ENCODE data around the gene SH3D19.

SH3D19 gene

GRCh38 chr4:151206241-151207005 is 119.0 kb downstream of the SH3D19 start:
- no peaks in the 10 kb centered on the region for H3K4me1 Mint-ChIP-seq
- H3K27me3 Mint-ChIP-seq, result no peaks in the 10 kb centered on the region
- no peak overlapping the region for H3K4me3 Mint-ChIP-seq
- no peak for ATAC-seq
- no peaks in the 10 kb centered on the region for H3K9me3 Mint-ChIP-seq
- H3K27ac Mint-ChIP-seq, result no peak overlapping the region
- no peaks in the 10 kb centered on the region for H3K36me3 Mint-ChIP-seq

- no peak for ATAC-seq
- no peak overlapping the region for H3K27ac Mint-ChIP-seq
- no peaks in the 10 kb centered on the region for H3K4me1 Mint-ChIP-seq
- no peaks in the 10 kb centered on the region for H3K9me3 Mint-ChIP-seq
- H3K4me3 Mint-ChIP-seq, result no peak overlapping the region
- H3K36me3 Mint-ChIP-seq, result no peaks in the 10 kb centered on the region
- no peaks in the 10 kb centered on the region for H3K27me3 Mint-ChIP-seq
Measured at GRCh38 chr4:151205722-151206121, 119.7 kb downstream of the SH3D19 start.

GRCh38 chr4:151204925-151205524 is 120.4 kb downstream of the SH3D19 start:
- no peaks in the 10 kb centered on the region for H3K27me3 Mint-ChIP-seq
- no peak for ATAC-seq
- no peaks in the 10 kb centered on the region for H3K9me3 Mint-ChIP-seq
- no peak overlapping the region for H3K4me3 Mint-ChIP-seq
- no peaks in the 10 kb centered on the region for H3K4me1 Mint-ChIP-seq
- H3K36me3 Mint-ChIP-seq, result no peaks in the 10 kb centered on the region
- H3K27ac Mint-ChIP-seq, result no peak overlapping the region

GRCh38 chr4:151202851-151203455 is 122.5 kb downstream of the SH3D19 start:
- Mint-ChIP-seq H3K27me3 (no peaks in the 10 kb centered on the region), H3K27ac (no peak overlapping the region), H3K4me3 (no peak overlapping the region), H3K9me3 (no peaks in the 10 kb centered on the region), H3K4me1 (no peaks in the 10 kb centered on the region), H3K36me3 (no peaks in the 10 kb centered on the region)
- ATAC-seq, result no peak

GRCh38 chr4:151202381-151202780 is 123.0 kb downstream of the SH3D19 start:
- Mint-ChIP-seq H3K27me3 (no peaks in the 10 kb centered on the region), H3K27ac (no peak overlapping the region), H3K4me3 (no peak overlapping the region), H3K4me1 (no peaks in the 10 kb centered on the region), H3K9me3 (no peaks in the 10 kb centered on the region), H3K36me3 (no peaks in the 10 kb centered on the region)
- ATAC-seq, result no peak

GRCh38 chr4:151199319-151200190 is 125.8 kb downstream of the SH3D19 start:
- Mint-ChIP-seq H3K36me3 (no peaks in the 10 kb centered on the region), H3K4me3 (no peak overlapping the region), H3K27me3 (no peaks in the 10 kb centered on the region), H3K9me3 (no peaks in the 10 kb centered on the region), H3K27ac (no peak overlapping the region), H3K4me1 (no peaks in the 10 kb centered on the region)
- no peak for ATAC-seq

GRCh38 chr4:151198748-151199147 is 126.7 kb downstream of the SH3D19 start:
- H3K27ac Mint-ChIP-seq, result no peak overlapping the region
- no peaks in the 10 kb centered on the region for H3K9me3 Mint-ChIP-seq
- H3K4me3 Mint-ChIP-seq, result no peak overlapping the region
- no peaks in the 10 kb centered on the region for H3K27me3 Mint-ChIP-seq
- no peak for ATAC-seq
- H3K4me1 Mint-ChIP-seq, result no peaks in the 10 kb centered on the region
- no peaks in the 10 kb centered on the region for H3K36me3 Mint-ChIP-seq

- no peaks in the 10 kb centered on the region for H3K36me3 Mint-ChIP-seq
- H3K27ac Mint-ChIP-seq, result no peak overlapping the region
- no peaks in the 10 kb centered on the region for H3K27me3 Mint-ChIP-seq
- no peak overlapping the region for H3K4me3 Mint-ChIP-seq
- no peak for ATAC-seq
- H3K4me1 Mint-ChIP-seq, result no peaks in the 10 kb centered on the region
- peaks cover 3% of the 10 kb centered on the region for H3K9me3 Mint-ChIP-seq
Measured at GRCh38 chr4:151197247-151197646, 128.2 kb downstream of the SH3D19 start.

- Mint-ChIP-seq H3K27ac (no peak overlapping the region), H3K36me3 (no peaks in the 10 kb centered on the region), H3K4me1 (no peaks in the 10 kb centered on the region), H3K4me3 (no peak overlapping the region), H3K27me3 (no peaks in the 10 kb centered on the region), H3K9me3 (peaks cover 10% of the 10 kb centered on the region)
- ATAC-seq, result no peak
Measured at GRCh38 chr4:151195801-151196200, 129.6 kb downstream of the SH3D19 start.

- Mint-ChIP-seq H3K4me3 (no peak overlapping the region), H3K27ac (no peak overlapping the region)
Measured at GRCh38 chr4:151193414-151193813, 132.0 kb downstream of the SH3D19 start.

GRCh38 chr4:151192556-151193235 is 132.7 kb downstream of the SH3D19 start:
- Mint-ChIP-seq H3K9me3 (peaks cover 13% of the 10 kb centered on the region), H3K36me3 (peaks cover 6% of the 10 kb centered on the region), H3K27me3 (no peaks in the 10 kb centered on the region), H3K4me3 (no peak overlapping the region), H3K27ac (no peak overlapping the region), H3K4me1 (no peaks in the 10 kb centered on the region)
- ATAC-seq, result no peak

More at GRCh38 chr4:151193414-151193813, 132.0 kb downstream of the SH3D19 start:
- Mint-ChIP-seq H3K36me3 (peaks cover 6% of the 10 kb centered on the region), H3K4me1 (no peaks in the 10 kb centered on the region), H3K27me3 (no peaks in the 10 kb centered on the region), H3K9me3 (peaks cover 13% of the 10 kb centered on the region)
- ATAC-seq, result no peak

- Mint-ChIP-seq H3K27me3 (no peaks in the 10 kb centered on the region), H3K4me3 (no peak overlapping the region), H3K27ac (no peak overlapping the region), H3K4me1 (no peaks in the 10 kb centered on the region), H3K36me3 (peaks cover 2% of the 10 kb centered on the region), H3K9me3 (no peaks in the 10 kb centered on the region)
- ATAC-seq, result no peak
Measured at GRCh38 chr4:151184523-151185458, 140.6 kb downstream of the SH3D19 start.

- Mint-ChIP-seq H3K27me3 (no peaks in the 10 kb centered on the region), H3K4me1 (no peaks in the 10 kb centered on the region), H3K27ac (no peak overlapping the region), H3K4me3 (no peak overlapping the region), H3K36me3 (no peaks in the 10 kb centered on the region), H3K9me3 (no peaks in the 10 kb centered on the region)
- no peak for ATAC-seq
Measured at GRCh38 chr4:151182455-151182996, 142.9 kb downstream of the SH3D19 start.

- Mint-ChIP-seq H3K36me3 (no peaks in the 10 kb centered on the region), H3K4me3 (no peak overlapping the region)
- no peak for ATAC-seq
Measured at GRCh38 chr4:151176685-151177084, 148.7 kb downstream of the SH3D19 start.

More at GRCh38 chr4:151176685-151177084, 148.7 kb downstream of the SH3D19 start:
- H3K27me3 Mint-ChIP-seq, result peaks cover 19% of the 10 kb centered on the region
- H3K9me3 Mint-ChIP-seq, result no peaks in the 10 kb centered on the region
- no peak overlapping the region for H3K27ac Mint-ChIP-seq
- H3K4me1 Mint-ChIP-seq, result no peaks in the 10 kb centered on the region
